GM12878 (cell line): ENCODE data around the gene TSPAN5. TPM values are rescaled to one million over a fixed set of nuclear protein-coding genes. Genes with fewer than 3 reads are reported as not detected.

Experiments used
- ATAC-seq: fragments of 200-7000 bp; cut with Tn5 transposase; 3 replicates; pipeline ENCODE4 v1.9.1; 2020; ENCODE audit warnings: mild to moderate bottlenecking, moderate library complexity
- BruUV-seq: library from RNA; stranded (reverse); fragments of 400-500 nt; replicated peaks from 2 replicates; lab custom pipeline; 2021; lab: Mats Ljungman, UMichigan
- CTCF ChIA-PET: fragments of 300-600 bp; sonication (Branson Sonifier 250); formaldehyde crosslinking; extraction: SDS; loops from one replicate; lab custom pipeline; 2021; ENCODE audit warnings: inconsistent platforms; lab: Yijun Ruan, JAX
- POLR2A ChIA-PET: fragments of 350-600 bp; formaldehyde crosslinking; extraction: SDS; loops from one replicate; lab custom pipeline; 2021; ENCODE audit warnings: inconsistent platforms; lab: Charles Lee
- RAD21 ChIA-PET: fragments of 300-600 bp; sonication (Branson Sonifier 250); formaldehyde crosslinking; loops from one replicate; lab custom pipeline; 2023; ENCODE audit warnings: antibody characterized with exemption; ENCODE audit not compliant: unreplicated experiment; lab: Charles Lee
- SMC1A ChIA-PET: fragments of 300-600 bp; sonication (Branson Sonifier 250); formaldehyde crosslinking; loops from one replicate; lab custom pipeline; 2023; ENCODE audit not compliant: unreplicated experiment, uncharacterized antibody; lab: Charles Lee
- DNase-seq: peaks from one replicate; pipeline ENCODE4 v3.0.0-alpha.2; 2011; ENCODE audit warnings: low read depth, low spot score
- FAIRE-seq: peaks from 3 replicates; lab custom pipeline; 2011; peaks lifted over from hg19 to GRCh38; lab: Jason Lieb, UNC
- H2AFZ ChIP-seq: 2 replicates; pipeline ENCODE4 v1.6.0; 2011; ENCODE audit warnings: low read depth, low read length, control low read depth; ENCODE audit not compliant: control insufficient read depth
- H3K27ac ChIP-seq: 2 replicates; pipeline ENCODE4 v1.5.1; 2011; ENCODE audit warnings: control low read depth; ENCODE audit not compliant: control insufficient read depth, insufficient read depth
- H3K27me3 ChIP-seq, 2 experiments: replicated peaks in 1 of 2; 2 replicates each; pipeline versions ENCODE4 v1.6.0 to v1.6.1; 2011; ENCODE audit warnings: low read length in 1 of 2; ENCODE audit not compliant: control insufficient read depth in 2 of 2, insufficient read depth in 2 of 2
- H3K36me3 ChIP-seq, 2 experiments: 2 replicates each; pipeline ENCODE4 v1.5.1; 2011; ENCODE audit warnings: low read length in 1 of 2; ENCODE audit not compliant: control insufficient read depth in 2 of 2, insufficient read depth in 2 of 2
- H3K4me1 ChIP-seq: 2 replicates; pipeline ENCODE4 v1.6.1; 2011; ENCODE audit warnings: mild to moderate bottlenecking, low read length, moderate library complexity, mixed read lengths; ENCODE audit not compliant: control insufficient read depth, insufficient read depth
- H3K4me2 ChIP-seq: 2 replicates; pipeline ENCODE4 v1.6.0; 2011; ENCODE audit warnings: control low read depth; ENCODE audit not compliant: control insufficient read depth, insufficient read depth
- H3K4me3 ChIP-seq: fragments of 200-600 bp; sonication (generic); 2 replicates; pipeline ENCODE4 v1.5.1; 2016
- H3K79me2 ChIP-seq: 2 replicates; pipeline ENCODE4 v1.6.0; 2011; ENCODE audit warnings: low read length; ENCODE audit not compliant: control insufficient read depth, insufficient read depth
- H3K9ac ChIP-seq: 2 replicates; pipeline ENCODE4 v1.8.0; 2011; ENCODE audit warnings: low read length, control low read depth, mixed read lengths; ENCODE audit not compliant: control insufficient read depth, insufficient read depth
- H3K9me3 ChIP-seq: replicated peaks from 3 replicates; pipeline ENCODE4 v1.5.1; 2011; ENCODE audit warnings: mild to moderate bottlenecking, low read length; ENCODE audit not compliant: control insufficient read depth, insufficient read depth
- H4K20me1 ChIP-seq: 2 replicates; pipeline ENCODE4 v1.6.0; 2011; ENCODE audit not compliant: control insufficient read depth, insufficient read depth
- EED ChIP-seq: sonication (generic); IDR thresholded peaks from 2 replicates; pipeline ENCODE4 v1.6.1; 2016; ENCODE audit warnings: antibody characterized with exemption, low read depth
- KAT2A ChIP-seq: conservative IDR thresholded peaks from 2 replicates; pipeline ENCODE4 v1.6.1; 2011; ENCODE audit warnings: low read depth, low read length; ENCODE audit not compliant: control insufficient read depth
- KDM1A ChIP-seq: fragments of 200-600 bp; sonication (generic); IDR thresholded peaks from 2 replicates; pipeline ENCODE4 v1.6.1; 2016; ENCODE audit warnings: borderline replicate concordance
- MXI1 ChIP-seq: fragments of 150-350 bp; IDR thresholded peaks from 2 replicates; pipeline ENCODE4 v1.6.1; 2011; ENCODE audit warnings: low read depth, mild to moderate bottlenecking, inconsistent platforms, low read length, improper control_type of control experiment
- NFYA ChIP-seq: IDR thresholded peaks from 2 replicates; pipeline ENCODE4 v1.6.1; 2011; ENCODE audit warnings: low read depth, mild to moderate bottlenecking, low read length, improper control_type of control experiment, borderline replicate concordance
- PAX8 ChIP-seq: fragments of 450-650 bp; IDR thresholded peaks from 2 replicates; pipeline ENCODE4 v1.6.1; 2017; ENCODE audit warnings: mild to moderate bottlenecking, moderate library complexity
- PRDM15 ChIP-seq: fragments of 450-650 bp; formaldehyde crosslinking; IDR thresholded peaks from 2 replicates; pipeline ENCODE4 v1.4.0; 2020; ENCODE audit warnings: mild to moderate bottlenecking, moderate library complexity
- RELA ChIP-seq: fragments of 450-650 bp; IDR thresholded peaks from 2 replicates; pipeline ENCODE4 v1.8.0; 2014; ENCODE audit warnings: borderline replicate concordance; ENCODE audit not compliant: partially characterized antibody
- SIN3A ChIP-seq: IDR thresholded peaks from 2 replicates; pipeline ENCODE4 v1.6.1; 2012; ENCODE audit warnings: low read depth, low read length, improper control_type of control experiment
- SPI1 ChIP-seq: IDR thresholded peaks from 2 replicates; pipeline ENCODE4 v1.6.1; 2011; ENCODE audit warnings: low read depth, mild to moderate bottlenecking, low read length, moderate library complexity, borderline replicate concordance; ENCODE audit not compliant: insufficient read depth
- YY1 ChIP-seq: IDR thresholded peaks from 2 replicates; pipeline ENCODE4 v1.6.1; 2011; ENCODE audit warnings: low read depth, mild to moderate bottlenecking, low read length
- WGBS: methylation state at CpG from one replicate; pipeline ENCODE4 v1.1.6; 2016; ENCODE audit warnings: low lambda C conversion rate; ENCODE audit not compliant: insufficient replicate concordance, insufficient coverage; ENCODE audit errors: missing lambda C conversion rate; 5-methylcytosine and 5-hydroxymethylcytosine counted together
- in situ Hi-C: fragments of 300-500 bp; cut with MboI; formaldehyde crosslinking; loops from 9 replicates; pipeline ENCODE4 v1.14.3; 2018; ENCODE audit warnings: mixed read lengths
- intact Hi-C: fragments of 100-400 bp; cut with micrococcal nuclease; formaldehyde crosslinking; loops from one replicate; pipeline ENCODE4 v1.14.2; 2022; ENCODE audit not compliant: unreplicated experiment
- polyA plus RNA-seq, 11 experiments: library from polyadenylated mRNA; depleted of rRNA in 4 of 11; unstranded in 6 of 11; stranded (reverse) in 5 of 11; fragments of >200 nt; fragmentation: Nextera tagmentation in 4 of 11; fragmentation: Illumina TruSeq in 1 of 11; extraction: Ambion mirVana in 4 of 11; extraction: Trizol in 1 of 11; gene quantifications; 1 replicate in 1 of 11; 2 replicates in 10 of 11; pipeline versions ENCODE4 v1.2.1 to v1.2.3, GENCODE V29; 2011 to 2016; ENCODE audit warnings: inconsistent platforms in 2 of 11, missing spikeins in 2 of 11, low read depth in 1 of 11
- total RNA-seq, 4 experiments: library from RNA; depleted of rRNA in 3 of 4; stranded (reverse); fragments of >200 nt in 3 of 4; fragmentation: Illumina TruSeq in 1 of 4; extraction: Trizol in 1 of 4; gene quantifications; 2 replicates each; pipeline versions ENCODE4 v1.2.1 to v1.2.3, GENCODE V29; 2013 to 2021

Gene TSPAN5
- total and polyA plus RNA-seq, 10 of the 15 experiments (the other 5 are each of a cell fraction or from before 2014, with no cell fraction given) = 0.09 to 8.2 (median 0.27) TPM

- intact Hi-C loops = no loop called here
- ChIA-PET RAD21 (no interaction called here), POLR2A (no interaction called here), SMC1A (interaction anchor here (0.9 to 1.6 kb wide), 3 partner anchors 11 to 15 kb away, joined by 3 read pairs; no protein-coding TSS in a partner anchor), CTCF (interaction anchor here (0.6 to 1.1 kb wide), 2 partner anchors 12 to 233 kb away, joined by 3 to 4 read pairs; no protein-coding TSS in a partner anchor)
- no peaks in the 10 kb centered on the region for H3K4me1 ChIP-seq
- no peak overlapping the region for H3K4me2 ChIP-seq
- no peak overlapping the region for H2AFZ ChIP-seq
- H3K9me3 ChIP-seq = no peaks in the 10 kb centered on the region
- H3K27me3 ChIP-seq = no peaks in the 10 kb centered on the region; a peak in 1 of 4 replicates
- no peak for TF ChIP-seq KDM1A
- no peak for TF ChIP-seq NFYA
- TF ChIP-seq RELA = no peak
- TF ChIP-seq PRDM15 = no peak
- no peak for TF ChIP-seq KAT2A
- TF ChIP-seq EED = no peak
- no peak for TF ChIP-seq SIN3A
- TF ChIP-seq PAX8 = no peak
- TF ChIP-seq SPI1 = no peak
- no peak for TF ChIP-seq YY1
- TF ChIP-seq MXI1 = no peak
- FAIRE-seq (no peak), DNase-seq (no peak), ATAC-seq (no peak)
- H3K4me3 ChIP-seq = no peak overlapping the region
- H3K27ac ChIP-seq = no peak overlapping the region
- in situ Hi-C loops = no loop called here
- no peaks in the 10 kb centered on the region for H4K20me1 ChIP-seq
- H3K36me3 ChIP-seq = no peaks in the 10 kb centered on the region
- WGBS = 79% methylated on average over 1 of the region's 1 CpG
- BruUV-seq = no TSS peak
- no peak overlapping the region for H3K9ac ChIP-seq
- no peaks in the 10 kb centered on the region for H3K79me2 ChIP-seq
Observed at GRCh38 chr4:98539299-98539698, 119.1 kb downstream of the TSPAN5 start.
